GM23248 (cell line): ENCODE measurements around the gene PLEKHG4B. TPM values are rescaled to one million over a fixed set of nuclear protein-coding genes. Genes with fewer than 3 reads are reported as not detected.

ENCODE experiments used
- DNase-seq: peaks from one replicate; pipeline ENCODE4 v3.0.0-alpha.2; 2015
- H2AFZ ChIP-seq: fragments of 200-600 bp; sonication (generic); 2 replicates; pipeline ENCODE4 v1.6.1; 2016; ENCODE audit warnings: antibody characterized with exemption
- H3F3A ChIP-seq: fragments of 200-600 bp; sonication (generic); 2 replicates; pipeline ENCODE4 v1.6.1; 2016; ENCODE audit warnings: mild to moderate bottlenecking, antibody characterized with exemption, mixed run types; ENCODE audit not compliant: insufficient read depth
- H3K27ac ChIP-seq: fragments of 200-600 bp; sonication (generic); 2 replicates; pipeline ENCODE4 v1.5.1; 2016; ENCODE audit warnings: mild to moderate bottlenecking
- H3K27me3 ChIP-seq: fragments of 200-600 bp; sonication (generic); replicated peaks from 2 replicates; pipeline ENCODE4 v1.6.1; 2016; ENCODE audit warnings: mild to moderate bottlenecking; ENCODE audit not compliant: insufficient read depth
- H3K36me3 ChIP-seq: fragments of 200-600 bp; sonication (generic); 2 replicates; pipeline ENCODE4 v1.6.1; 2016; ENCODE audit warnings: low read depth, mild to moderate bottlenecking
- H3K4me1 ChIP-seq: fragments of 200-600 bp; sonication (generic); 2 replicates; pipeline ENCODE4 v1.6.1; 2016; ENCODE audit warnings: mild to moderate bottlenecking; ENCODE audit not compliant: insufficient read depth
- H3K4me2 ChIP-seq: fragments of 200-600 bp; sonication (generic); one replicate; pipeline ENCODE4 v1.6.1; 2016; ENCODE audit warnings: mild to moderate bottlenecking; ENCODE audit not compliant: unreplicated experiment
- H3K4me3 ChIP-seq: fragments of 200-600 bp; sonication (generic); 2 replicates; pipeline ENCODE4 v1.5.1; 2016; ENCODE audit warnings: mild to moderate bottlenecking
- H3K79me2 ChIP-seq: fragments of 200-600 bp; sonication (generic); 2 replicates; pipeline ENCODE4 v1.6.1; 2016; ENCODE audit warnings: mild to moderate bottlenecking; ENCODE audit not compliant: insufficient read depth
- H3K9ac ChIP-seq: fragments of 200-600 bp; sonication (generic); 2 replicates; pipeline ENCODE4 v1.6.1; 2016; ENCODE audit warnings: mild to moderate bottlenecking
- H3K9me2 ChIP-seq: fragments of 200-600 bp; sonication (generic); 2 replicates; pipeline ENCODE4 v1.6.1; 2016; ENCODE audit warnings: mixed run types, mild to moderate bottlenecking, moderate library complexity; ENCODE audit not compliant: insufficient read depth
- H3K9me3 ChIP-seq: fragments of 200-600 bp; sonication (generic); one replicate; pipeline ENCODE4 v1.6.1; 2017; ENCODE audit warnings: low read depth
- H4K20me1 ChIP-seq: fragments of 200-600 bp; sonication (generic); 2 replicates; pipeline ENCODE4 v1.6.0; 2016; ENCODE audit not compliant: insufficient read depth
- EZH2 ChIP-seq: fragments of 200-600 bp; sonication (generic); IDR thresholded peaks from 2 replicates; pipeline ENCODE4 v1.6.1; 2018; ENCODE audit warnings: antibody characterized with exemption, mild to moderate bottlenecking; ENCODE audit not compliant: insufficient read depth, poor library complexity, severe bottlenecking
- EZH2phosphoT487 ChIP-seq: fragments of 200-600 bp; sonication (generic); IDR thresholded peaks from 2 replicates; pipeline ENCODE4 v1.6.1; 2018; ENCODE audit warnings: antibody characterized with exemption, moderate library complexity, mild to moderate bottlenecking, low read depth; ENCODE audit not compliant: insufficient read depth
- WGBS, 2 experiments: methylation state at CpG; one replicate each; pipeline ENCODE4 v1.1.6; 2015 to 2017; ENCODE audit warnings: low lambda C conversion rate in 2 of 2, low coverage in 1 of 2; ENCODE audit errors: missing lambda C conversion rate in 2 of 2; 5-methylcytosine and 5-hydroxymethylcytosine counted together
- in situ Hi-C: fragments of 300-500 bp; cut with MboI; formaldehyde crosslinking; loops from 2 replicates; pipeline ENCODE4 v1.15.0; 2020
- polyA plus RNA-seq: library from polyadenylated mRNA; unstranded; fragments of >200 nt; fragmentation: Nextera tagmentation; extraction: Ambion mirVana; gene quantifications from 2 replicates; pipeline ENCODE4 v1.2.1, GENCODE V29; 2016
- total RNA-seq: library from RNA; depleted of rRNA; stranded (reverse); fragments of >200 nt; shearing (Covaris generic); gene quantifications from 2 replicates; pipeline ENCODE4 v1.2.3, GENCODE V29; 2014

Gene PLEKHG4B
- total and polyA plus RNA-seq, 2 experiments from 2014 or later, result not detected

GRCh38 chr5:189976-190365, 98.0 kb downstream of the PLEKHG4B start:
- no peak overlapping the region for H3K4me3 ChIP-seq
- no peaks in the 10 kb centered on the region for H4K20me1 ChIP-seq
- no peak for DNase-seq
- TF ChIP-seq EZH2phosphoT487, result no peak
- no peak for TF ChIP-seq EZH2
- no peak overlapping the region for H3K9ac ChIP-seq
- in situ Hi-C loops, result no loop called here
- H3K4me1 ChIP-seq, result no peaks in the 10 kb centered on the region
- H2AFZ ChIP-seq, result no peak overlapping the region
- H3K27ac ChIP-seq, result no peak overlapping the region
- no peaks in the 10 kb centered on the region for H3K9me2 ChIP-seq
- H3K36me3 ChIP-seq, result no peaks in the 10 kb centered on the region
- no peaks in the 10 kb centered on the region; the same call in 1 of the 2 replicates for H3K27me3 ChIP-seq
- H3F3A ChIP-seq, result no peaks in the 10 kb centered on the region
- 70 to 75% methylated on average over 11 of the region's 11 CpGs for WGBS, 2 experiments
- H3K4me2 ChIP-seq, result no peak overlapping the region
- no peaks in the 10 kb centered on the region for H3K79me2 ChIP-seq
- H3K9me3 ChIP-seq, result no peaks in the 10 kb centered on the region

GRCh38 chr5:190366-191035, 98.5 kb downstream of the PLEKHG4B start:
- WGBS, 2 experiments, result 67 to 69% methylated on average over 15 to 16 of the region's 16 CpGs
- Histone ChIP-seq H3K9me2 (no peaks in the 10 kb centered on the region), H2AFZ (no peak overlapping the region), H3K9me3 (no peaks in the 10 kb centered on the region), H3K27ac (no peak overlapping the region), H3K36me3 (no peaks in the 10 kb centered on the region), H3F3A (no peaks in the 10 kb centered on the region), H3K9ac (no peak overlapping the region), H4K20me1 (no peaks in the 10 kb centered on the region), H3K79me2 (no peaks in the 10 kb centered on the region), H3K4me3 (no peak overlapping the region), H3K4me2 (no peak overlapping the region), H3K27me3 (no peaks in the 10 kb centered on the region; the same call in 1 of the 2 replicates), H3K4me1 (no peaks in the 10 kb centered on the region)
- TF ChIP-seq EZH2phosphoT487 (no peak), EZH2 (no peak)
- in situ Hi-C loops, result no loop called here
- no peak for DNase-seq

GRCh38 chr5:191036-191948, 99.3 kb downstream of the PLEKHG4B start, which contains the start of gene LRRC14B:
LRRC14B (plus strand) TSS chr5:191495; CDS start chr5:191539, 44 bp downstream.
- H3K36me3 ChIP-seq, result no peaks in the 10 kb centered on the region
- H3K4me1 ChIP-seq, result no peaks in the 10 kb centered on the region
- no peaks in the 10 kb centered on the region for H4K20me1 ChIP-seq
- no peaks in the 10 kb centered on the region for H3K9me2 ChIP-seq
- no peaks in the 10 kb centered on the region for H3K79me2 ChIP-seq
- no peak for TF ChIP-seq EZH2
- TF ChIP-seq EZH2phosphoT487, result no peak
- in situ Hi-C loops, result no loop called here
- H3K4me2 ChIP-seq, result no peak within 1 kb of the TSS
- H3K9ac ChIP-seq, result no peak within 1 kb of the TSS
- no peak within 1 kb of the TSS for H2AFZ ChIP-seq
- H3F3A ChIP-seq, result no peaks in the 10 kb centered on the region
- WGBS, 2 experiments, result 35 to 53% methylated on average over 39 to 56 of the region's 56 CpGs
- H3K27ac ChIP-seq, result no peak within 1 kb of the TSS
- no peaks in the 10 kb centered on the region; the same call in 1 of the 2 replicates for H3K27me3 ChIP-seq
- no peak within 1 kb of the TSS for H3K4me3 ChIP-seq
- H3K9me3 ChIP-seq, result no peaks in the 10 kb centered on the region
- no peak for DNase-seq

GRCh38 chr5:191949-192690, 100.2 kb downstream of the PLEKHG4B start:
- no peak overlapping the region for H2AFZ ChIP-seq
- H3K9me3 ChIP-seq, result no peaks in the 10 kb centered on the region
- H3K36me3 ChIP-seq, result no peaks in the 10 kb centered on the region
- DNase-seq, result no peak
- in situ Hi-C loops, result no loop called here
- H3K9ac ChIP-seq, result no peak overlapping the region
- no peaks in the 10 kb centered on the region for H3K4me1 ChIP-seq
- H3K9me2 ChIP-seq, result no peaks in the 10 kb centered on the region
- H3K27ac ChIP-seq, result no peak overlapping the region
- no peaks in the 10 kb centered on the region; the same call in 1 of the 2 replicates for H3K27me3 ChIP-seq
- H4K20me1 ChIP-seq, result no peaks in the 10 kb centered on the region
- H3K4me3 ChIP-seq, result no peak overlapping the region
- 85 to 89% methylated on average over 41 to 45 of the region's 46 CpGs for WGBS, 2 experiments
- H3K4me2 ChIP-seq, result no peak overlapping the region
- H3F3A ChIP-seq, result no peaks in the 10 kb centered on the region
- TF ChIP-seq EZH2phosphoT487 (no peak), EZH2 (no peak)
- no peaks in the 10 kb centered on the region for H3K79me2 ChIP-seq
